Fibroblast of lung (primary cell): ENCODE measurements around the gene PSMB1.

Source experiments
- CTCF ChIP-seq, 2 donors: IDR thresholded peaks in 1 of 2; conservative IDR thresholded peaks in 1 of 2; 1 replicate in 1 of 2; 2 replicates in 1 of 2; pipeline ENCODE4 v1.5.1; 2011 to 2012; ENCODE audit warnings: low read length in 2 of 2, control low read depth in 1 of 2, inconsistent platforms in 1 of 2, low read depth in 1 of 2, mild to moderate bottlenecking in 1 of 2
- EZH2 ChIP-seq: IDR thresholded peaks from 2 replicates; pipeline ENCODE4 v1.5.1; 2012; ENCODE audit warnings: low read length, control low read depth, mild to moderate bottlenecking; ENCODE audit errors: missing control alignments

GRCh38 chr6:170537329-170537728, 15.8 kb downstream of the PSMB1 start:
- no peak for TF ChIP-seq CTCF (conservative IDR thresholded peaks at IDR 0.05 in 1 of 2, IDR thresholded peaks at IDR 0.05 in 1 of 2; ENCODE audit: low read depth in 1 of 2, low read length in 2 of 2)
- TF ChIP-seq EZH2, result no peak
